Mesenchymal stem cell (in vitro differentiated cells and primary cell): ENCODE data around the gene MAPK6.

Experiments
- DNase-seq: peaks from one replicate; pipeline ENCODE4 v3.0.0-alpha.2; 2013
- H2AFZ ChIP-seq: one replicate; pipeline ENCODE4 v1.6.1; 2013; ENCODE audit warnings: low read depth, mild to moderate bottlenecking, control low read depth, inconsistent platforms, low read length, moderate library complexity
- H2AK5ac ChIP-seq: 2 replicates; pipeline ENCODE4 v1.6.1; 2013; ENCODE audit warnings: low read length, moderate library complexity, mild to moderate bottlenecking, inconsistent platforms; ENCODE audit not compliant: severe bottlenecking
- H2BK120ac ChIP-seq: one replicate; pipeline ENCODE4 v1.6.1; 2013; ENCODE audit warnings: low read depth, mild to moderate bottlenecking, inconsistent platforms, low read length, moderate library complexity
- H2BK12ac ChIP-seq, 2 experiments: one replicate each; pipeline ENCODE4 v1.6.1; 2013; ENCODE audit warnings: inconsistent platforms in 2 of 2, low read length in 2 of 2, mild to moderate bottlenecking in 2 of 2, moderate library complexity in 2 of 2, control low read depth in 1 of 2
- H2BK15ac ChIP-seq: one replicate; pipeline ENCODE4 v1.6.1; 2013; ENCODE audit warnings: mild to moderate bottlenecking, low read depth, inconsistent platforms; ENCODE audit not compliant: poor library complexity, severe bottlenecking
- H2BK5ac ChIP-seq: 2 replicates; pipeline ENCODE4 v1.6.1; 2013; ENCODE audit warnings: low read depth, mild to moderate bottlenecking, low read length, control low read depth, inconsistent platforms; ENCODE audit not compliant: poor library complexity, severe bottlenecking
- H3K14ac ChIP-seq, 2 experiments: one replicate each; pipeline ENCODE4 v1.6.1; 2013; ENCODE audit warnings: inconsistent platforms in 2 of 2, low read length in 2 of 2, control low read depth in 1 of 2, mild to moderate bottlenecking in 1 of 2, moderate library complexity in 1 of 2
- H3K18ac ChIP-seq, 2 experiments: one replicate each; pipeline ENCODE4 v1.6.1; 2013; ENCODE audit warnings: inconsistent platforms in 2 of 2, low read length in 2 of 2, control low read depth in 1 of 2, low read depth in 1 of 2, mild to moderate bottlenecking in 1 of 2
- H3K23ac ChIP-seq, 2 experiments: one replicate each; pipeline ENCODE4 v1.6.1; 2013; ENCODE audit warnings: inconsistent platforms in 2 of 2, low read length in 2 of 2, mild to moderate bottlenecking in 2 of 2, moderate library complexity in 2 of 2, control low read depth in 1 of 2
- H3K27ac ChIP-seq: 2 replicates; pipeline ENCODE4 v1.5.1; 2013; ENCODE audit warnings: mild to moderate bottlenecking, moderate library complexity, low read length, control low read depth, inconsistent platforms; ENCODE audit not compliant: poor library complexity, severe bottlenecking
- H3K27me3 ChIP-seq, 2 experiments: 2 replicates each; pipeline versions ENCODE4 v1.6.1 to v1.7.0; 2013; ENCODE audit warnings: low read length in 2 of 2, mild to moderate bottlenecking in 2 of 2, moderate library complexity in 2 of 2, control low read depth in 1 of 2, inconsistent platforms in 1 of 2; ENCODE audit not compliant: control insufficient read depth in 1 of 2, insufficient read depth in 1 of 2
- H3K36me3 ChIP-seq, 2 experiments: 2 replicates each; pipeline versions ENCODE4 v1.6.1 to v1.7.0; 2013; ENCODE audit warnings: low read length in 2 of 2, control low read depth in 1 of 2, inconsistent platforms in 1 of 2, low read depth in 1 of 2, mild to moderate bottlenecking in 1 of 2; ENCODE audit not compliant: insufficient read depth in 2 of 2, control insufficient read depth in 1 of 2
- H3K4ac ChIP-seq, 2 experiments: one replicate each; pipeline ENCODE4 v1.6.1; 2013; ENCODE audit warnings: inconsistent platforms in 2 of 2, low read length in 2 of 2, mild to moderate bottlenecking in 2 of 2, moderate library complexity in 2 of 2, control low read depth in 1 of 2, low read depth in 1 of 2
- H3K4me1 ChIP-seq: 2 replicates; pipeline ENCODE4 v1.6.1; 2013; ENCODE audit warnings: low read depth, low read length, control low read depth; ENCODE audit not compliant: control insufficient read depth, insufficient read depth
- H3K4me2 ChIP-seq: 2 replicates; pipeline ENCODE4 v1.6.1; 2013; ENCODE audit warnings: low read length, mild to moderate bottlenecking, inconsistent platforms; ENCODE audit not compliant: poor library complexity, severe bottlenecking
- H3K4me3 ChIP-seq, 2 experiments: 2 replicates each; pipeline versions ENCODE4 v1.5.1 to v1.7.0; 2013; ENCODE audit warnings: low read length in 2 of 2, mild to moderate bottlenecking in 2 of 2, control low read depth in 1 of 2, low read depth in 1 of 2; ENCODE audit not compliant: insufficient read depth in 1 of 2
- H3K79me1 ChIP-seq: replicated peaks from 2 replicates; pipeline ENCODE4 v1.6.1; 2013; ENCODE audit warnings: mild to moderate bottlenecking, control low read depth, low read length, inconsistent platforms; ENCODE audit not compliant: poor library complexity, severe bottlenecking
- H3K9ac ChIP-seq: 2 replicates; pipeline ENCODE4 v1.7.0; 2013; ENCODE audit warnings: mild to moderate bottlenecking, low read length, moderate library complexity
- H3K9me3 ChIP-seq: 2 replicates; pipeline ENCODE4 v1.7.0; 2013; ENCODE audit warnings: mild to moderate bottlenecking, low read length; ENCODE audit not compliant: control insufficient read depth
- H4K8ac ChIP-seq: one replicate; pipeline ENCODE4 v1.6.1; 2013; ENCODE audit warnings: inconsistent platforms, mild to moderate bottlenecking, low read length, moderate library complexity
- H4K91ac ChIP-seq: one replicate; pipeline ENCODE4 v1.6.1; 2013; ENCODE audit warnings: mild to moderate bottlenecking, low read length, inconsistent platforms
- WGBS: methylation state at CpG from one replicate; pipeline ENCODE4 v1.1.7; 2013; ENCODE audit warnings: mixed read lengths; 5-methylcytosine and 5-hydroxymethylcytosine counted together

Gene MAPK6

DNA sequence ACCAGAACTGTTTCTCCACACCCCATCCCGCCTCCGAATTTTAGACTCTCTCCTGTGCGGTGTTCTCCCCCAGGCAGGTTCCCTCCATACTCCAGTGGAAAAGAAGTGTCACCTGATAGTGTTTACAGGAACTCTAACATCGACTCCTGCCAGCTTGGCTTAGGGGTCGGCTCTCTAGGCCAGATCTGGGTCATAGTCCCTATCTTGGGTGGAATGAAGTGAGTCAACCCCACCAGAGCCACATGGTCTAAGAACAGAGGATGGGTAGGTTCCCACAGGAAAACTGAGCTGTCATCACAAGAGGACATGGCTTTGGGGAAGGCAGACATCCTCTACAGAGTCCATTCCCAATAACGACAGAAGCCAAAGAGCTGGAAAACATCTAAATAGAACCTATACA, 87.6 kb downstream of the MAPK6 start:
- H2AK5ac ChIP-seq, result no peak overlapping the region
- peaks cover 4 to 6% of the 10 kb centered on the region in 2 experiments for H3K27me3 ChIP-seq
- no peak overlapping the region for H2BK15ac ChIP-seq
- H4K91ac ChIP-seq, result no peak overlapping the region
- no peak for DNase-seq
- H3K23ac ChIP-seq, result no peak overlapping the region
- peak overlapping the region in 1 of 2 experiments; percentile 4 for H2BK12ac ChIP-seq
- peak overlapping the region in 1 of 2 experiments; percentile 0 for H3K18ac ChIP-seq
- H3K4me1 ChIP-seq, result peaks cover 17% of the 10 kb centered on the region
- no peak overlapping the region for H2BK120ac ChIP-seq
- no peak overlapping the region for H3K4me3 ChIP-seq
- H2AFZ ChIP-seq, result no peak overlapping the region
- no peak overlapping the region for H2BK5ac ChIP-seq
- no peak overlapping the region for H3K4ac ChIP-seq
- no peaks in the 10 kb centered on the region for H3K36me3 ChIP-seq
- no peak overlapping the region for H3K27ac ChIP-seq
- 86% methylated on average over 6 of the region's 6 CpGs for WGBS
- H4K8ac ChIP-seq, result no peak overlapping the region
- no peaks in the 10 kb centered on the region for H3K79me1 ChIP-seq
- no peaks in the 10 kb centered on the region for H3K9me3 ChIP-seq
- H3K14ac ChIP-seq, result no peak overlapping the region
- H3K9ac ChIP-seq, result no peak overlapping the region
- H3K4me2 ChIP-seq, result no peak overlapping the region

DNA sequence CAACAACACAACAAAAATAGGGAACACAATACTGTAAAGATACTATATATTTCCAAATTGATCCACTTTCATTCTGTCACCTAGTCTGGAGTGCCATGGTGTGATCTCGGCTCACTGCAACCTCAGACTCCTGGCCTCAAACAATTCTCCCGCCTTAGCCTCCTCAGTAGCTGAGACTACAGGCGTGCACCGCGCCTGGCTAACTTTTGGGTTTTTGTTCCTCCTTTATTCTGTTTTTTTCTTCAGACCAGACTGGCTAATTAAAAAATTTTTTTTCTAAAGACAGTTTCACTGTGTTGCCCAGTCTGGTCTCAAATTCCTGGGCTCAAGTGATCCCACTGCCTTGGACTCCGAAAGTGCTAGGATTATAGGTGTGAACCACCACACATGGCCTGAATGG, 88.2 kb downstream of the MAPK6 start:
- Histone ChIP-seq H3K4me1 (peaks cover 15% of the 10 kb centered on the region), H2BK5ac (no peak overlapping the region), H3K18ac (no peak overlapping the region), H2BK12ac (no peak overlapping the region), H3K14ac (no peak overlapping the region), H3K9me3 (no peaks in the 10 kb centered on the region), H3K27me3 (peaks cover 6 to 10% of the 10 kb centered on the region in 2 experiments), H3K4me3 (no peak overlapping the region), H3K23ac (no peak overlapping the region), H3K79me1 (no peaks in the 10 kb centered on the region), H2AK5ac (no peak overlapping the region), H3K4me2 (no peak overlapping the region), H2BK15ac (no peak overlapping the region), H2AFZ (no peak overlapping the region), H4K8ac (no peak overlapping the region), H3K27ac (no peak overlapping the region), H3K36me3 (no peaks in the 10 kb centered on the region), H2BK120ac (no peak overlapping the region), H4K91ac (no peak overlapping the region), H3K9ac (no peak overlapping the region), H3K4ac (no peak overlapping the region)
- 95% methylated on average over 6 of the region's 6 CpGs for WGBS
- DNase-seq, result no peak

DNA sequence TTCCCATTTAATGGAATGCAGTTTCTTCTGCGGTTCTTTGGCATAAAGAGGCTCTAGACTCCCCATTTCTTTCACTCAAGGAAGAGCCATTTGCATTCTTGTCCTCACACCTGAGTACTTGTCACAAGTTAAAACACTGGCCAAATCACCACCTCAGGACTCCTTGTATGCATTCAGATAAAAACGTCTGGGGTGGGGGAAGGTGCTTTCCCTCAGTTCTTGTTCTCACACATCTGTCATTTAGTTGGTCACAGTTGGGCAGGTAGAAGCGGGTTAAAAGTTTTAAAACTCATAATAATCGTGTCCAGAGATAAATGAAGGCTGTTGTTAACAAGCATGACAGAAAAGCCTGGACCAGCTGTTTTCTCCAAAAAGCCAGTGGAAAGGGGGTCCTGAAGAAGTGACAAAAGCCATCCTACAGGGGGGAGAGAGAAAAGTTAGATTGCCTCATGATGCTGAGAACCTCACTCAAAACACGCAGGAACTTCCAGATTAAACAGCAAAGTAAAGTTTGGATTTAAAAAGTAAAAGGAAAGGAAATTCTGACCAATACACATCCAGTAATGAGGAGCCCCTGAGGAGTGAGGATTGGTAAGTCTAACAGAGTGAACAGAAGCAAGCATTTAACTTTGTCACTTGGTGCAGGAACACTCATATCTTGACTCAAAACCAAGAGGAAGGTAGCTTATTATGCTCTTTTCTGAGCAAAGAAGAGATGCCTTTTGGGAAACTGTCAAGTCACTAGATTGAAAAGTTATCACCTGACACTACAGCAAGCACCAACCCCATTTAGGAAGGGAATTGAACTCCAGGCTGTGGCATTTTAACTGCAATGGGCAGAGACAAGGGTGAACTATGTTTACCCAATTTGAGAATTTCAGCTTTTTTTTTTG, 90.8 kb downstream of the MAPK6 start:
- peaks cover 6 to 12% of the 10 kb centered on the region in 2 experiments for H3K27me3 ChIP-seq
- H2BK5ac ChIP-seq, result no peak overlapping the region
- no peak overlapping the region for H2BK120ac ChIP-seq
- no peak overlapping the region for H3K4me3 ChIP-seq
- no peak overlapping the region for H3K27ac ChIP-seq
- H3K18ac ChIP-seq, result no peak overlapping the region
- H3K4ac ChIP-seq, result no peak overlapping the region
- no peaks in the 10 kb centered on the region for H3K9me3 ChIP-seq
- DNase-seq, result no peak
- no peak overlapping the region for H4K8ac ChIP-seq
- H2AK5ac ChIP-seq, result no peak overlapping the region
- H3K4me2 ChIP-seq, result no peak overlapping the region
- no peaks in the 10 kb centered on the region for H3K4me1 ChIP-seq
- H2BK15ac ChIP-seq, result no peak overlapping the region
- no peak overlapping the region for H4K91ac ChIP-seq
- no peaks in the 10 kb centered on the region for H3K79me1 ChIP-seq
- peak overlapping the region; percentile 12 for H3K9ac ChIP-seq
- H3K36me3 ChIP-seq, result no peaks in the 10 kb centered on the region
- no peak overlapping the region for H3K23ac ChIP-seq
- H3K14ac ChIP-seq, result no peak overlapping the region
- 72% methylated on average over 3 of the region's 5 CpGs for WGBS
- H2AFZ ChIP-seq, result no peak overlapping the region
- no peak overlapping the region for H2BK12ac ChIP-seq

DNA sequence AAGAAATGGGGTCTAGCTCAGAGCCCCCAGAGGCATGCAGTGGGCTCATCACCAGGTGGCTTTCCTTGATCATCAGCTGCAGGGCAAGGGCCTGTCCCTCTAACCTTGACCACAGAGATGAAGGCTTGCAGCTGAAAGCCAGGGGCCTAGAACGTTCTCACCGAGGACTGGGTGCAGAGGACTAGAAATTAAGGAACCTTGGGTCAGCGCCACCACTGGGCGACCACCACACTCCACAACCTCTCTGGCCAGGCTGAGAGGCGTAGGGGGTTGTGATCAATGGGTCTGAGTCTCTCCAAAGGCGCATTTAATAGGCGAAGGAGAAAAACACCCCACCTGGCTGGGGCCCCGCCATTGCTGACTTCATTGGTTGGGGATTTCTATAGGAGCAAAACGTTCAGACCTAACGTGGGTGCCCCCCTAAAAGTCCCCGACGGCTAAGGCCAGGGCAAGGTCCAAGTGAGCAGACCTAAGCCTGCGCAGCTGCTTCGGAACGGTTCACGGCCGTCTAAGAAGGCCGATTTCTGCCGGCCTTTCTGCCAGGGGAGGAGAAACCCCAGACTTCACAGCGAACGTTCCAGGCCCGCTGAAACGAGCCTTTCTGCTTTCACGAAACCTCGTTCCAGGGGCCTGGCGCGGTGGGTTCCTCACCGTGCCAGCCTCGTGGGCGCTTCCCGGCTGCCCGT, 92.6 kb downstream of the MAPK6 start:
- peak overlapping the region in 1 of 2 experiments; percentile 80 for H2BK12ac ChIP-seq
- no peaks in the 10 kb centered on the region for H3K9me3 ChIP-seq
- H4K8ac ChIP-seq, result no peak overlapping the region
- H2BK120ac ChIP-seq, result no peak overlapping the region
- no peak for DNase-seq
- peak overlapping the region; percentile 71 for H4K91ac ChIP-seq
- H2BK15ac ChIP-seq, result no peak overlapping the region
- no peaks in the 10 kb centered on the region for H3K36me3 ChIP-seq
- H3K4ac ChIP-seq, result no peak overlapping the region
- H2AFZ ChIP-seq, result no peak overlapping the region
- 87% methylated on average over 32 of the region's 32 CpGs for WGBS
- peak overlapping the region in 1 of 2 experiments; percentile 2 for H3K14ac ChIP-seq
- peak overlapping the region in 1 of 2 experiments; percentile 54 for H3K18ac ChIP-seq
- no peaks in the 10 kb centered on the region for H3K79me1 ChIP-seq
- peak overlapping the region; percentile 59 for H3K9ac ChIP-seq
- no peaks in the 10 kb centered on the region for H3K4me1 ChIP-seq
- H3K23ac ChIP-seq, result no peak overlapping the region
- peaks cover 6 to 12% of the 10 kb centered on the region in 2 experiments for H3K27me3 ChIP-seq
- peak overlapping the region; percentile 5 for H3K4me2 ChIP-seq
- no peak overlapping the region for H2BK5ac ChIP-seq
- H3K27ac ChIP-seq, result no peak overlapping the region
- peak overlapping the region in 1 of 2 experiments; percentile 57 for H3K4me3 ChIP-seq
- no peak overlapping the region for H2AK5ac ChIP-seq
